Measurements from ENCODE around the gene CORO1C.

DNA sequence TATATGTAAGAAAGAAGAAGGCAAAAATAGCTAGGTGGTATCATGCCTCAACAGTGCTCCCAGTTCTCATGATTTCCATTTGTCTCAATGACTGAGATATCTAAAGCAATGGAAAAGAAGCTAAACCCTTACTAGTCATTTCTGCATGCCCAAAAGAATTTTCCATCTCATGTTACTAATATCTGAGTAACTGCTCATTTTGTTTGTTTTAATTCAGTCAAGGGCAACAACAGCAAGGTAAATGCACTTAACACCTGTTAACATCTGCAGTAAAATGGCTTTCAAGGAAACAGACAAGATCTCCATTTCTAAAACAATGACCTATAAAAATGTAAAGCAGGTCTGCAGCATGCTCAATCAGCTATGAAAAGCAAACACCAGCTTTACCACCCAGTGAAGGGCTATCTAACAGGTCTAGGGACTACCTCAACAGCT lies 78.2 kb downstream of the CORO1C start:
- TF ChIP-seq, protein P1, sequence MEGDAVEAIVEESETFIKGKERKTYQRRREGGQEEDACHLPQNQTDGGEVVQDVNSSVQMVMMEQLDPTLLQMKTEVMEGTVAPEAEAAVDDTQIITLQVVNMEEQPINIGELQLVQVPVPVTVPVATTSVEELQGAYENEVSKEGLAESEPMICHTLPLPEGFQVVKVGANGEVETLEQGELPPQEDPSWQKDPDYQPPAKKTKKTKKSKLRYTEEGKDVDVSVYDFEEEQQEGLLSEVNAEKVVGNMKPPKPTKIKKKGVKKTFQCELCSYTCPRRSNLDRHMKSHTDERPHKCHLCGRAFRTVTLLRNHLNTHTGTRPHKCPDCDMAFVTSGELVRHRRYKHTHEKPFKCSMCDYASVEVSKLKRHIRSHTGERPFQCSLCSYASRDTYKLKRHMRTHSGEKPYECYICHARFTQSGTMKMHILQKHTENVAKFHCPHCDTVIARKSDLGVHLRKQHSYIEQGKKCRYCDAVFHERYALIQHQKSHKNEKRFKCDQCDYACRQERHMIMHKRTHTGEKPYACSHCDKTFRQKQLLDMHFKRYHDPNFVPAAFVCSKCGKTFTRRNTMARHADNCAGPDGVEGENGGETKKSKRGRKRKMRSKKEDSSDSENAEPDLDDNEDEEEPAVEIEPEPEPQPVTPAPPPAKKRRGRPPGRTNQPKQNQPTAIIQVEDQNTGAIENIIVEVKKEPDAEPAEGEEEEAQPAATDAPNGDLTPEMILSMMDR (IDR thresholded peaks at IDR 0.05; ENCODE audit: extremely low read depth in 1 of 2, insufficient read depth in 1 of 2, low read depth in 1 of 2, low read length in 2 of 2), result no peak
- TF ChIP-seq POLR2A (IDR thresholded peaks at IDR 0.05; ENCODE audit: low read depth, low read length), result no peak
- TF ChIP-seq JUN (IDR thresholded peaks at IDR 0.05; ENCODE audit: borderline replicate concordance, insufficient read depth, insufficient read length, low read depth), result no peak
- no peak for TF ChIP-seq GATA2 (IDR thresholded peaks at IDR 0.05; ENCODE audit: insufficient read depth, insufficient read length, low read depth, low read length)
- no peak for TF ChIP-seq POLR2AphosphoS5 (IDR thresholded peaks at IDR 0.05; ENCODE audit: insufficient read depth, low read depth, low read length)
- no peak for TF ChIP-seq FOS (IDR thresholded peaks at IDR 0.05; ENCODE audit: borderline replicate concordance, insufficient read depth, low read length)
- TF ChIP-seq, protein P2, sequence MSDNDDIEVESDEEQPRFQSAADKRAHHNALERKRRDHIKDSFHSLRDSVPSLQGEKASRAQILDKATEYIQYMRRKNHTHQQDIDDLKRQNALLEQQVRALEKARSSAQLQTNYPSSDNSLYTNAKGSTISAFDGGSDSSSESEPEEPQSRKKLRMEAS (IDR thresholded peaks at IDR 0.05; ENCODE audit: insufficient read depth, insufficient read length), result no peak
- no peak for TF ChIP-seq EZH2 (IDR thresholded peaks at IDR 0.05; ENCODE audit: borderline replicate concordance, low read depth, low read length, severe bottlenecking)

Measured in endothelial cell of umbilical vein (primary cell).